Brain microvascular endothelial cell (primary cell): ENCODE data around the gene VEGFA.

ENCODE experiments used
- DNase-seq: peaks from one replicate; pipeline ENCODE4 v3.0.0-alpha.2; 2020
- H3K27ac ChIP-seq: fragments of 250-450 bp; sonication (Bioruptor Pico); 2 replicates; pipeline ENCODE4 v1.5.1; 2020; ENCODE audit warnings: mild to moderate bottlenecking, moderate library complexity
- H3K27me3 ChIP-seq: fragments of 250-450 bp; sonication (Bioruptor Pico); replicated peaks from 2 replicates; pipeline ENCODE4 v1.5.1; 2020; ENCODE audit warnings: mild to moderate bottlenecking
- H3K36me3 ChIP-seq: fragments of 250-450 bp; sonication (Bioruptor Pico); replicated peaks from 2 replicates; pipeline ENCODE4 v1.5.1; 2020; ENCODE audit warnings: mild to moderate bottlenecking
- H3K4me3 ChIP-seq: 2 replicates; pipeline ENCODE4 v1.5.1; 2011; ENCODE audit warnings: low read depth, mild to moderate bottlenecking, control low read depth, low read length, moderate library complexity
- in situ Hi-C: cut with HindIII; loops from 2 replicates; pipeline ENCODE4 v1.10.0; 2017; ENCODE audit warnings: low sequenced_read_pairs, low pct_ligation_motif_present
- TF ChIP-seq, protein P1 (sequence below): IDR thresholded peaks from 2 replicates; pipeline ENCODE4 v1.5.1; 2011; ENCODE audit warnings: low read depth, mild to moderate bottlenecking, moderate library complexity, low read length, control low read depth, inconsistent platforms; ENCODE audit errors: missing control alignments

VEGFA gene

DNA sequence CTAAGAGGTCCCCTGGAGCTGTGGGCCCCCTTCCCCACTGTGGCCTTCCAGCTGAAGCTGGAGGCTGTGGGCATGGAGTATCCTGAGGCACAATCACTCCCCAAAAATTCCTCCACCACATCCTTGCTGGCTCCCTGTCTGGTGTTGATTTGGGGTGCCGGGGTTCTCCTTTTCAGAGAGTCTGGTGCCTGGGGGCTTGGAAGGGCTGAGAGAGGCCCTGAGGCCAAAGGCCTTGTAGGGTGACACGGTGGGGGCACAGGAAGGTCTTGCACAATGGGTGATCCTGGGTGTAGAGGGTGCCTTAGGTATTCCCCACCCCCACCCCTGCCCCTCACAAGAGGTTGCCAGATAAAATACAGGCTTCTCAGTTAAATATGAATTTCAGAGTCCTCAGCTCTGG, 33.2 kb upstream of the VEGFA start:
- TF ChIP-seq, protein P1, sequence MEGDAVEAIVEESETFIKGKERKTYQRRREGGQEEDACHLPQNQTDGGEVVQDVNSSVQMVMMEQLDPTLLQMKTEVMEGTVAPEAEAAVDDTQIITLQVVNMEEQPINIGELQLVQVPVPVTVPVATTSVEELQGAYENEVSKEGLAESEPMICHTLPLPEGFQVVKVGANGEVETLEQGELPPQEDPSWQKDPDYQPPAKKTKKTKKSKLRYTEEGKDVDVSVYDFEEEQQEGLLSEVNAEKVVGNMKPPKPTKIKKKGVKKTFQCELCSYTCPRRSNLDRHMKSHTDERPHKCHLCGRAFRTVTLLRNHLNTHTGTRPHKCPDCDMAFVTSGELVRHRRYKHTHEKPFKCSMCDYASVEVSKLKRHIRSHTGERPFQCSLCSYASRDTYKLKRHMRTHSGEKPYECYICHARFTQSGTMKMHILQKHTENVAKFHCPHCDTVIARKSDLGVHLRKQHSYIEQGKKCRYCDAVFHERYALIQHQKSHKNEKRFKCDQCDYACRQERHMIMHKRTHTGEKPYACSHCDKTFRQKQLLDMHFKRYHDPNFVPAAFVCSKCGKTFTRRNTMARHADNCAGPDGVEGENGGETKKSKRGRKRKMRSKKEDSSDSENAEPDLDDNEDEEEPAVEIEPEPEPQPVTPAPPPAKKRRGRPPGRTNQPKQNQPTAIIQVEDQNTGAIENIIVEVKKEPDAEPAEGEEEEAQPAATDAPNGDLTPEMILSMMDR = no peak
- Histone ChIP-seq H3K4me3 (no peak overlapping the region), H3K36me3 (no peaks in the 10 kb centered on the region), H3K27me3 (no peaks in the 10 kb centered on the region), H3K27ac (no peak overlapping the region)
- DNase-seq = no peak
- in situ Hi-C loops = no loop called here

DNA sequence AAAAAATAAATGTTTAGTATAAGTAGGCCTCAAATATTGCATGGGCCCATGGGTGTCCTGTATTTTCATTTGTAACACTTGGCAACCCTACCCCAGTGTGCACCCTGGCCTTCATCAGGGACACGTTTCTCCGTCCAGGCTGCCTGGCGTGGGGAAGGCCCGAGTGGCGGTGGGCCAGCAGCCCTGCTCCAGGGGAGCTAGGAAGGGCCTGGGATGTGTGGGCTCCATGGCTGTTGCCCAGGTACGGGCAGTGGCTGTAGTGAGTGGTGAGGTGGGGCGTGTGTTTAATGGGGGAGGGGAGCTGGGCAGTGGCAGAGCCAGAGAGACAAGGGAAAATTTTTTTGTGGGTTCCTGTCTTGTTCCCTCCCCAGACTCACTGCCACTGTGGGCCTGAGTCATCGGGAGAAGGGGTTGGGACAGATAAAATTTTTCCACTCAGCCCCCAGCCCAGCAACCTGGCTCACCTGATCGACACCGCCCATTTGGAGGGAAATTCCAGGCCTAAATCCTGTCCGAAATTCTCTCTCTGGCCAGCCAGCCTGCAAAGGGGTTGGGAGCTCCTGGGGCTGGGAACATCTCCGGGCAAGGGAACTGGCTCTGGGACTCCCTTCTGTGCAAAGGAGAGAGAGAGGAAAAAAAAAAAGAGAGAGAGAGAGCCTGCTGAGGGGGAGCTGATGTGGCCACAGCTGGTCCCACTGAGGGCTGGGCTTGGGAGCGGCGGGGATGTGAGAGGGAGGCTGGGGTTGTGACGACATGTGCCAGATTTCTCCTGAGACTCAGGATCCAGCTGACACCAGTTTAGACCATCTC, 32.5 kb upstream of the VEGFA start:
- no peak for DNase-seq
- in situ Hi-C loops = no loop called here
- Histone ChIP-seq H3K36me3 (no peaks in the 10 kb centered on the region), H3K4me3 (no peak overlapping the region), H3K27ac (no peak overlapping the region), H3K27me3 (no peaks in the 10 kb centered on the region)
- TF ChIP-seq, protein P1 = no peak

DNA sequence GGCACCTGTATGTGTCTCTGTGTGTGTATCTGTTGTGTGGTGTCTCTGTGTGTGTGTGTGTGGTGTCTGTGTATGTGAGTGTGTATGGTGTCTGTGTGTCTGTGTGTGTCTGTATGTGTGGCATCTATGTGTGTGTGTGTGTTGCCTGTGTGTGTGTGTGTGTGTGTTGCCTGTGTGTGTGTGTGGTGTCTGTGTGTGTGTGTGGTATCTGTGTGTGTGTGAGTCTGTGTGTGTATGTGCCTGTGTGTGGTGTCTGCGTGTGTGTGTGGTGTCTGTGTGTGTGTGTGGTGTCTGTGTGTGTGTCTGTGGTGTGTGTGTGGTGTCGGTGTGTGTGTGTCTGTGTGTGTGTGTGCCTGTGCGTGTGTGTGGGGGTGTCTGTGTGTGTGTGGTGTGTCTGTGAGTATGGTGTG, 31.7 kb upstream of the VEGFA start:
- TF ChIP-seq, protein P1 = no peak
- Histone ChIP-seq H3K36me3 (no peaks in the 10 kb centered on the region), H3K4me3 (no peak overlapping the region), H3K27me3 (no peaks in the 10 kb centered on the region), H3K27ac (no peak overlapping the region)
- in situ Hi-C loops = no loop called here
- no peak for DNase-seq

DNA sequence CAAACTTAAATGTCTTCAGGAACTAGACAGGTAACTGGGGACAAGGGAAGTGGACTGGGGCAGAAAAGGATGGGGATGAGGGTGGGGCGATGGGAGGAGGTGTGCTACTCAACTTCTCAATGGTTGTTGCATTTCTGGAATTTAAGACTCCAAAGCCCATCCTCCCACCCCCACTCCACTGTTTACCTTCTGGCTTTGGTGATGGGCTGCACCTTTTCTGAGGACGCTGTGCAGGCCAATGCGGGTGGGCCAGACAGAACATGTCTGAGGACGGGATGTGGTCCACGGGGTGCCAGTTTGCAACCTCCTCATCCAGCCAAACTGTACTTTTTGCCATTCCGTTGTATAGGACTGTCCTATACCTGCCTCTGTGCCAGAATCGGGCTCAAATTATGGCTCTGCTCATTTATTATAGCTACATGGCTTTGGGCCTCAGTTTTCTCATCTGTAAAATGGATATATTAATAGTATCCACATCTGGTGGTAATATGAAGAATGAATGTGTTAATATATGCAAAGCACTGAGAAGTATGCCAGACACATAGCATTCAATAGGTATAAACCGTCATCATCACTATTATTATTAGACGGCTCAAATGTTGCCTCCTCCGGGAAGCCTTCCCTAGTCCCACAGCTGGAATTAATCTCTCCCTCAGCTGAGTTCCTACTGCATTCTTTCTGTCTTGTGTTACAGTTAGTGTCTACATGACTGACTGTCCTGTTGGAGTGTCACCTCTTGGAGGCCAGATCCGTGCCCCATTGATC, 31.0 kb upstream of the VEGFA start:
- in situ Hi-C loops = no loop called here
- DNase-seq = no peak
- TF ChIP-seq, protein P1 = no peak

DNA sequence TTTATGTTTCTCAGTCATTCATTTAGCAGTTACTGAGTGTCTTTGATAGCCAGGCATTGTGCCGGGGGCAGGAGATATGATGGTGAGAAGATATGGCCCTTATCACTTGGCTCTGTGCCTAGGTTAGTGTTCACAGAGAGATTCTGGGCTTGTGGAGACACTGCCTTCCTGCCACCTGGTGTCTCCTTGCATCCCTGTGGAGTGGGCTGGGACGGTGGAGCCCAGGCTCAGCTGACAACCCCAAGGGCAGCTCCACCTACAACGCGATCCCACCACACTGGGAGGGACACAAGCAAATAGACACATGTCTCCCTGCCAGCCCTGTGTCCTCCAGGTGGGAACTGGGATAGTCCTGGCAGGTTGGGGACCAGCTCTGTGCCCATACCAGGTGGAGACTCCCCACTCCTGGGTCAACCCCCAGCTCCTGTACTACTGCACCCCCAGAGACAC, 30.3 kb upstream of the VEGFA start:
- no peak for DNase-seq
- TF ChIP-seq, protein P1 = no peak
- H3K27me3 ChIP-seq = no peaks in the 10 kb centered on the region
- H3K36me3 ChIP-seq = no peaks in the 10 kb centered on the region
- in situ Hi-C loops = no loop called here
- no peak overlapping the region for H3K4me3 ChIP-seq
- H3K27ac ChIP-seq = no peak overlapping the region

More for the DNA sequence above, 31.0 kb upstream of the VEGFA start:
- no peaks in the 10 kb centered on the region for H3K27me3 ChIP-seq
- H3K27ac ChIP-seq = no peak overlapping the region
- no peaks in the 10 kb centered on the region for H3K36me3 ChIP-seq
- no peak overlapping the region for H3K4me3 ChIP-seq
